ENCODE results near the gene FOXL1. TPM values are rescaled to one million over a fixed set of nuclear protein-coding genes. Genes with fewer than 3 reads are reported as not detected.

The FOXL1 gene
- total RNA-seq, 2 experiments from 2014 or later: not detected

DNA sequence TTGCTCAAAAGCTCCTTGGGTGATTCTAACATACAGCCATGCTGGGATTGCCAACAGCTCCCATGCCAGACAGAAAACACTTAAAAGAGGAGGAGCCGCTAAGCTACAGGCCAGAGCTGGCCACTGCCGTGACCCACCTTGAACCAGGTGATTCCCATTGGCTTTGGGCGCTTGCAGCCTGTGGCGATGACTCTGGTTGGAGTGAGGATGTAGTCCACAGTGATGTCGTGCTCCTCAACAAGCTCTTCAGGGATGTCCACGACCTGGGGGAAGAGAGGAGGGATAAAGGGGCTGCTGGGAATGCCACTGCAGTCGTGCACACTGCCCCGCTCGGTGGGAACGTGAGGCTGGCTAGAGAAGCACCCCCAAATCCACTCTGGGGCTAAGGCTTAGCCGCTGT lies 36.8 kb upstream of the FOXL1 start:
- Mint-ChIP-seq H3K4me3 (no peak overlapping the region), H3K9me3 (no peaks in the 10 kb centered on the region), H3K36me3 (ENCODE audit: low read depth) (peaks cover 38% of the 10 kb centered on the region), H3K4me1 (ENCODE audit: low read depth) (no peaks in the 10 kb centered on the region), H3K27ac (no peak overlapping the region), H3K27me3 (no peaks in the 10 kb centered on the region)
- intact Hi-C loops (cut with micrococcal nuclease): no loop called here
- ATAC-seq (no peak), DNase-seq (no peak)
- POLR2A ChIA-PET: no interaction called here
- CTCF ChIA-PET: interaction anchor here (1.4 kb wide), 1 partner anchor 23 kb away, joined by 4 read pairs; no protein-coding TSS in a partner anchor
- TF ChIP-seq CTCF (IDR thresholded peaks at IDR 0.05): no peak

- Mint-ChIP-seq H3K27me3 (no peaks in the 10 kb centered on the region), H3K9me3 (no peaks in the 10 kb centered on the region), H3K4me1 (ENCODE audit: low read depth) (no peaks in the 10 kb centered on the region), H3K36me3 (ENCODE audit: low read depth) (peaks cover 39% of the 10 kb centered on the region), H3K4me3 (no peak overlapping the region), H3K27ac (no peak overlapping the region)
- DNase-seq (no peak), ATAC-seq (no peak)
- POLR2A ChIA-PET: no interaction called here
- intact Hi-C loops (cut with micrococcal nuclease): no loop called here
- TF ChIP-seq CTCF (IDR thresholded peaks at IDR 0.05): no peak
- CTCF ChIA-PET: interaction anchor here (1.4 kb wide), 1 partner anchor 21 kb away, joined by 4 read pairs; no protein-coding TSS in a partner anchor
Observed at GRCh38 chr16:86542756-86543750, 35.3 kb upstream of the FOXL1 start.

DNA sequence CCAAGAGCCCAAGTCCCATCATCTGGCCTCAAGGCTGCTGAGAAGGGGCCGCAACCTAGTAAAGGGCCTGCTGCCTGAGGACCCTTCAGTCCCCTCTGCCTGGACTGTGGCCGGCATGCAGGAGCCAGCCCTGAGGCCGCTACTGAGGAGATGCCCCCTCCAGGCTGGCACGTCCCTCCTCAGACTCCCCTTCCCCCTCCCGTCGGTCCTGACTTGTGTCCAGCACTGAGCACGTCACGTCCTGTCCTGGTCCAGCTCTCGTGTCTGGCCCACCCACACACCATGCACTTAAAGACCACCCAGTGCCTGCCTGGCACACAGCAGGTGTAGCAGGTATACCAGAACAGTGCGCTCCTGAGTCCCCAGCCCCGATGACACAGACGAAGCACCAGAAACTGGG lies 32.9 kb upstream of the FOXL1 start:
- ChIA-PET CTCF (no interaction called here), POLR2A (no interaction called here)
- Mint-ChIP-seq H3K36me3 (ENCODE audit: low read depth) (peaks cover 29% of the 10 kb centered on the region), H3K9me3 (no peaks in the 10 kb centered on the region), H3K27me3 (no peaks in the 10 kb centered on the region), H3K4me1 (ENCODE audit: low read depth) (no peaks in the 10 kb centered on the region), H3K4me3 (no peak overlapping the region), H3K27ac (no peak overlapping the region)
- no peak for TF ChIP-seq CTCF (IDR thresholded peaks at IDR 0.05)
- no peak for ATAC-seq
- intact Hi-C loops (cut with micrococcal nuclease): no loop called here
- DNase-seq: no peak

GRCh38 chr16:86545954-86546637 lies 32.3 kb upstream of the FOXL1 start:
- POLR2A ChIA-PET: no interaction called here
- intact Hi-C loops (cut with micrococcal nuclease): no loop called here
- H3K4me1 Mint-ChIP-seq (ENCODE audit: low read depth): no peaks in the 10 kb centered on the region
- TF ChIP-seq CTCF (IDR thresholded peaks at IDR 0.05): no peak
- no peak overlapping the region for H3K4me3 Mint-ChIP-seq
- no peak for DNase-seq
- no peaks in the 10 kb centered on the region for H3K27me3 Mint-ChIP-seq
- no peak overlapping the region for H3K27ac Mint-ChIP-seq
- CTCF ChIA-PET: no interaction called here
- ATAC-seq: no peak
- H3K36me3 Mint-ChIP-seq (ENCODE audit: low read depth): peaks cover 24% of the 10 kb centered on the region
- no peaks in the 10 kb centered on the region for H3K9me3 Mint-ChIP-seq

- ATAC-seq: no peak
Observed at GRCh38 chr16:86546638-86547013, 31.7 kb upstream of the FOXL1 start.

More at GRCh38 chr16:86546638-86547013, 31.7 kb upstream of the FOXL1 start:
- Mint-ChIP-seq H3K4me3 (no peak overlapping the region), H3K27me3 (no peaks in the 10 kb centered on the region), H3K9me3 (no peaks in the 10 kb centered on the region), H3K36me3 (ENCODE audit: low read depth) (peaks cover 24% of the 10 kb centered on the region), H3K27ac (no peak overlapping the region), H3K4me1 (ENCODE audit: low read depth) (no peaks in the 10 kb centered on the region)
- DNase-seq: no peak
- intact Hi-C loops (cut with micrococcal nuclease): no loop called here
- ChIA-PET POLR2A (no interaction called here), CTCF (no interaction called here)
- no peak for TF ChIP-seq CTCF (IDR thresholded peaks at IDR 0.05)
